ENCODE results near the gene FOXO6.

GRCh38 chr1:41396084-41396483 is 34.9 kb downstream of the FOXO6 start:
- TF ChIP-seq ISL1 (CRISPR knock-in tag; IDR thresholded peaks at IDR 0.05), result no peak
- no peak for TF ChIP-seq BACH2 (CRISPR knock-in tag; IDR thresholded peaks at IDR 0.05; ENCODE audit: borderline replicate concordance)
